CD4-positive, alpha-beta T cell treated with Interleukin-12 subunit alpha and Interleukin-12 subunit beta, for 1 hour (primary cell): Measurements from ENCODE around the gene PTPRN2.

ENCODE experiments used
- DNase-seq: peaks from one replicate; pipeline ENCODE4 v3.0.0-alpha.2; 2020

The PTPRN2 gene

GRCh38 chr7:157558875-157559595 lies 1028.6 kb downstream of the PTPRN2 start:
- no peak for DNase-seq

DNA sequence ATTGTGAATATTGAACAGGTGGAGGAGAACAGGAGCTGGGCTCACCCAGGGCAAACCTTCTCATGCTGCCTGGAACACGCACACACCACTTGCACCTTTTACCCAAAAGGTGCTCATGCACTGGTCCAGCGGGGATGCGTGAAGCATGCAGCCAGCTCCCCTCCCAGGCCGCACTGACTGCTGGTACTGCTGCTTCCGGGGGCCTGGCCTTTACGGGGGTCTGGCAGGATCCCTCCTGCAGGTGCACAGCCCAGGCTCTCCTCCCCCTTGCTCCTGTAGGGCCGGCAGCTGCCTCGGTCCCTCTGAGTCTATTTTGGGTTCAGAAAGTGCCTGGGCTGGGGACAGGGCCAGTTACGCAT lies 1029.1 kb downstream of the PTPRN2 start:
- no peak for DNase-seq

GRCh38 chr7:157558061-157558460 lies 1029.6 kb downstream of the PTPRN2 start:
- no peak for DNase-seq

- no peak for DNase-seq
Measured at GRCh38 chr7:157557263-157557662, 1030.4 kb downstream of the PTPRN2 start.

- no peak for DNase-seq
Measured at GRCh38 chr7:157556642-157556944, 1031.0 kb downstream of the PTPRN2 start.

- no peak for DNase-seq
Measured at GRCh38 chr7:157555944-157556641, 1031.5 kb downstream of the PTPRN2 start.

- DNase-seq: no peak
Measured at GRCh38 chr7:157555313-157555712, 1032.3 kb downstream of the PTPRN2 start.

DNA sequence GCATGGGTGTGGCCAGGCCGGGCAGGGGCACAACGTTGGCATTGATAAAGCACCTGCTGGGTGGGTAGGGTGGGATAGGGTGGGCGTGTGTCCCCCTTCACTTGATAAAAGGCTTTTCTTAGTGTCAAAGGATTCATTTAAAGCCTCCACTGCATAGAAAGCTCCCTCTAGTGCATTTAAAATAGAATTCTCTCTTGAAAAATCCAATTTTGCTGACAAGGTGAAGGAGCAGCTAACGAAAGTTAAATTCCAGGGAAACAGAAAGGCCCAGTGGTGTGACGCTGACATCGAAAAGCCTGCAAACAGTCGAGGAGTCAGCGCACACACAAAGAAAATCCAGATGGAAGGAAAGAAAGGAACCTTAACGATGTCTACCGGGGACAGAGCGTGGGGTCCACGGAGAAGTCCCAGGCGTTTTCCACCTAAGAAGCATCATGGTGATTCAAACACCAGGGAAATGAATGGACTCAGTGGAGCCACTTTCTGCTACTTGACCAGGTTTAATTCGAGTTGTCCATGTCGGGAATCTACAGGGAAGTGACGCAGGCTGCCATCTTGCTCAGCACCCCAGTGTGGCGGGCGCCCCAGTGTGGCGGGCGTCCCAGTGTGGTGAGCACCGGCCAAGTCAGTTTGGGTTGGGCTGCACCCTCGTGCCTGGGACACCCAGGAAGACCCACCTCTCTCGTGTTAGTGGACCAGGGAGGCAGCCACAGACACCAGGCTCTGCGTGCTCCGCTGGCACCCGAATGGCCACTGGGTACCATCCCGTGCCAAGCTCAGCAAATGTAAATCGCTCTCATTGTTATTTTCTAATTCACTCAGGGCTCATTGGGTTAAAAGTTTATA lies 1033.0 kb downstream of the PTPRN2 start:
- no peak for DNase-seq

DNA sequence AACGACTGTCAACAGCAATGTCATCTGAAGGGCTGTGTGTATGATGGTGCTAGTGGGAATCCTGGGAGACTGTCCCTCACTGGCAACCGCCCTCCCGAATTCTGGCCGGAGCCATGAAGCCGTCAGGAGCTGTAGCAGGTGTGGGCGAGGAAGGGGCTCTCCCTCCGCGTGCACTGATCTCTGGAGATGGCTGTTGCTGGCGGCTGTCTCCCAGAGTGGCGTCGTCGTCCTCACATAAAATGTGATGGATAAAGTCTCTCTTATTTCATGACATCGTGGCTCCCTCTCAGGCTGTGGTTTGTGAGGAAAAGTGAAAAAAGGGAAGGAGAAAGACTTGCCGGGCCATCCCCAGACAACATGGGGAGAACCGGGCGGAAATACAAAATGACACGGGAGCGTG lies 1034.4 kb downstream of the PTPRN2 start:
- DNase-seq: no peak

DNA sequence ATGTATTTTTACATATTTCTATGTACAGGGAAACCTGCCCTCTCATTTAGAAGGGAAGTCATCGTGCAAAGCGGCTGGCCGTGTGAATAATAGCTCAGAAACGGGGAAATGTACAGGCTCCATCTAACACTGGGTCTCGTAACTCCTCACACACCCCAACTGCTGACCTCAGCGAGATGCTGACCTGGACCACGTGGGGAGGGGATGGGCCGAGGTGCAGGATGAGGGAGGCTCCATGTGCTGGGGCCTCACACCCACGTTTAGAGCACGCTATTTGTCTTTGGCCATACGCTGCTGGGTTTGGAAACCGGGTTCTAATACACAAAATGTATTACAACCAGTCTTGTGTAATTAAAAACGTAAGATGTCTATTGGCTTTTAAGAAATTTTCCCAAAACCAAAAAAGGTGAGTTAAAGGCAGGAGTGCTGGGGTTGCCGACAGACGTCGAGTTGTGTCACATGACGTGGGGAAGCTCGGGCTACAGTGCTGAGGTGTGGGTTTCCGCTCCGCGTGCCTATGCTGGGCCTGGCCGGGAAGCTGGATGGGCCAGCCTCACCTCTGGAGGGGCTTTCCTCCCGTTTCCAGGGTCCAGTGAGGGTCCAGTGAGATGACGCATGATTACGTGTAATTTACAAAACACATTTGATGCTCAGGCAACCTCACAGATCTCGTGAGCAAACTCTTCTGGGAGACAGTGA lies 1035.2 kb downstream of the PTPRN2 start:
- DNase-seq: no peak

DNA sequence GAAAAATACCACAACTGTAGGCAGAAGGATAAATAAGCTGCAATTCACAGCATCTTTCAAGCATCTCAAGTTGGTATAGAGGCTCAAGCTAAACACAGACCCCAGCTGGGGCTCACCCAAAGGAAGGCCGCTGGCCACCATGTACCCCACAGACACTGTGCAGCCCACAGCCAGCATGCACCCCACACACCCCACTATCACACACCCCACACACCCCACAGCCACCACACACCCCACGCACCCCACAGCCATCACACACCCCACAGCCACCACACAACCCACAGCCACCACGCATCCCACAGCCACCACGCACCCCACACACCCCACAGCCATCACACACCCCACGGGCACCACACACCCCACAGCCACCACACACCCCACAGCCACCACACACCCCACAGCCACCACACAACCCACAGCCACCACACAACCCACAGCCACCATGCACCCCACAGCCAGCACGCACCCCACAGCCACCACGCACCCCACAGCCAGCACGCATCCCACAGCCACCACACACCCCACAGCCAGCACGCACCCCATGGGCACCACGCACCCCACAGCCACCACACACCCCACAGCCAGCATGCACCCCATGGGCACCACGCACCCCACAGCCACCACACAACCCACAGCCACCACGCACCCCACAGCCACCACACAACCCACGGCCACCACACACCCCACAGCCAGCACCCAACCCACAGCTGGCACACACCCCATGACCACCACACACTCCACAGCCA lies 1036.1 kb downstream of the PTPRN2 start:
- no peak for DNase-seq

DNA sequence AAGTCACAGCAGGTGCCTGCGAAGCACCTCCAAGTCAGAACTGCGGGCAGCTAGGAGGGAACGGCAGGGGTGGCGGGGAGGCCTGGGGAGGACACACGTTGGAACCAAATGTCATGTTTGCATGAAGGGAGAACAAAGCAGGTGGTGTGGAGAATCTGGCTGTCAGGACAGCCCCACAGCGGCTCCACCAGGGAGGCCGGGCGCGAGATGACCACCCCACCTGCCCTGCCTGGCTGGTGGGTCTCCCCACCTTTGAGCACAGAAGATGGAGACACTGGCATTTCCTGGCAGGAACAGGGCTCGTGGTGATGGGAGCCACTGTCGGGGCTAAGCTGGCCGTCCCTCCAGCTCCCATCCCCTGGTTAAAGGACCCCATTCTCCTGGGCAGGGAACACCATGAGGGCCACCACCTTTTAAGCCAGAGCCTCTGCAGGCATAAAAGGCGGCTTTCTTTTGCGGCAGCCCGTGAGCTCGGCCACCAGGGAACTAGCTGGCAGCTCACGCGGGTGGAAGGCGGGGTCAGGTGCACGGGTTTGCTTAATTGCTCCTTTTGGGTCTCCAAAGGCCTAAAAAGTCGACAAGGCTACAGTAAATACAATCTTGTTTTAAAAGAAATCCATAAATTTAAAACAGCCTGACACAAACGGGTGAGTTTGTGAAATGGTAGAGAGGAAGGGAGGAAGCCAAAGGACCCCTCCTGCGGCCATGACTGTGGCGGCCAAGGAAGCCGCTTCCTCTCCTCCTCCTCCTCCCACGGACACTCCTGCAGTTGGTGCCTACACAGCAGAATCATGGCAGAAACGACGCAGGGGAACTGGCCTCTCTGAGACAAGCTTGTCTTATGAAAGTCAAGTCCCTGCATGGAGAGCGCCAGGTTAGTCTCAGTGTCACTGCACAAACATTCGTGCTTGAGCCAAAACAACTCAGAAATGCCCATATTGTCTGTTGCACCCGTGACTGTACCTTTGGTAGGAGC lies 1037.0 kb downstream of the PTPRN2 start:
- no peak for DNase-seq

DNA sequence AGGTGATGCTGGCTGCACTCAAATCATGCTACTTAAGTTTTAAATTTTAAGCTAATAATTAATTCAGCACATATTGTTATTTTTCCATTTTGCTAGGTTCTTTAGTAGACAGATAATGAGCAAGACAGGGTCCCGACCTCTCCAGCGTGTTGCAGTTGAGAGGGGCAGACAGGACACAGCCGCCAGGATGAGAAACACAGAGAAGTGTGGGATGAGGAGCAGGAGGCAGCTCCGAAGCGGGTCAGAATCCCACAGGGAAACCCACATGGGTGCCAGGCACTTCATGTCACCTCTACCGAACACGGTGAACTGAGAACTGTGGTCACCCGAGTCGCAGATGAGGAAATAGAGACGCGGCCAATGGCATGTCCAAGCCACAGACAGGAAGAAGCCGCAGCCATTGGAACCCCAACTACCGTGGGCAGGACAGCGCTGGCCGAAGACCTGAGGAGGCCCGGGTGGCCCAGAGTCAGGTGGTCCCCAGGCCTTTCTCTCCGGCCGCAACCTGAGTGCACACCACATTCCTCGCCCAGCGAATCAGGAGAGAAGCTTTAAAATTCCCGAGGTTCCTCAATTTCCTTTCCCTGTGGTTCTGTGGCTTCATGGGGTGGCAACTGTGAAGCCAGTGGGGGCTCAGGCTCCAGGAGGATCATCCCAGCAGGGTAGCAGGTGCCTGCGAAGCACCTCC lies 1037.9 kb downstream of the PTPRN2 start:
- DNase-seq: no peak

GRCh38 chr7:157548691-157549303 lies 1038.8 kb downstream of the PTPRN2 start:
- no peak for DNase-seq

GRCh38 chr7:157547611-157548010 lies 1040.0 kb downstream of the PTPRN2 start:
- no peak for DNase-seq

GRCh38 chr7:157547102-157547501 lies 1040.5 kb downstream of the PTPRN2 start:
- DNase-seq: no peak

- no peak for DNase-seq
Measured at GRCh38 chr7:157545681-157546060, 1042.0 kb downstream of the PTPRN2 start.

GRCh38 chr7:157544980-157545680 lies 1042.5 kb downstream of the PTPRN2 start:
- DNase-seq: no peak

- DNase-seq: no peak
Measured at GRCh38 chr7:157544226-157544625, 1043.4 kb downstream of the PTPRN2 start.

- no peak for DNase-seq
Measured at GRCh38 chr7:157543791-157544190, 1043.8 kb downstream of the PTPRN2 start.
